Astrocyte (in vitro differentiated cells and primary cell): Measurements from ENCODE around the gene APC2. TPM values are rescaled to one million over a fixed set of nuclear protein-coding genes. Genes with fewer than 3 reads are reported as not detected.

Experiments
- DNase-seq: peaks from one replicate; pipeline ENCODE4 v3.0.0-alpha.2; 2010; ENCODE audit warnings: low read depth
- FAIRE-seq: peaks from 2 replicates; lab custom pipeline; 2011; peaks lifted over from hg19 to GRCh38; lab: Jason Lieb, UNC
- H2AFZ ChIP-seq: 2 replicates; pipeline ENCODE4 v1.6.0; 2012; ENCODE audit warnings: low read depth, low read length, inconsistent platforms
- H3K27ac ChIP-seq: 2 replicates; pipeline ENCODE4 v1.5.1; 2011; ENCODE audit warnings: low read depth, low read length, inconsistent platforms
- H3K27me3 ChIP-seq: 2 replicates; pipeline ENCODE4 v1.6.0; 2011; ENCODE audit warnings: low read length, inconsistent platforms; ENCODE audit not compliant: insufficient read depth
- H3K36me3 ChIP-seq: 2 replicates; pipeline ENCODE4 v1.5.1; 2011; ENCODE audit warnings: low read length, inconsistent platforms; ENCODE audit not compliant: insufficient read depth
- H3K4me1 ChIP-seq: 2 replicates; pipeline ENCODE4 v1.5.1; 2011; ENCODE audit warnings: low read length, inconsistent platforms; ENCODE audit not compliant: insufficient read depth
- H3K4me2 ChIP-seq: 2 replicates; pipeline ENCODE4 v1.6.0; 2012; ENCODE audit warnings: low read length, inconsistent platforms
- H3K4me3 ChIP-seq: 2 replicates; pipeline ENCODE4 v1.5.1; 2011; ENCODE audit warnings: low read depth, mild to moderate bottlenecking, low read length, inconsistent platforms; ENCODE audit not compliant: insufficient read depth
- H3K79me2 ChIP-seq: 2 replicates; pipeline ENCODE4 v1.6.0; 2012; ENCODE audit warnings: mild to moderate bottlenecking, low read length, inconsistent platforms; ENCODE audit not compliant: insufficient read depth
- H3K9ac ChIP-seq: 2 replicates; pipeline ENCODE4 v1.6.0; 2012; ENCODE audit warnings: mild to moderate bottlenecking, low read length, inconsistent platforms
- H3K9me3 ChIP-seq: 2 replicates; pipeline ENCODE4 v1.5.1; 2012; ENCODE audit warnings: low read depth, mild to moderate bottlenecking, low read length, inconsistent platforms; ENCODE audit not compliant: insufficient read depth
- H4K20me1 ChIP-seq: 2 replicates; pipeline ENCODE4 v1.6.0; 2012; ENCODE audit warnings: low read length, inconsistent platforms; ENCODE audit not compliant: insufficient read depth
- H3K27ac Mint-ChIP-seq: one replicate; pipeline ENCODE4 v1.8.0; 2021; ENCODE audit warnings: mild to moderate bottlenecking, mixed read lengths; ENCODE audit not compliant: unreplicated experiment
- H3K27me3 Mint-ChIP-seq: one replicate; pipeline ENCODE4 v1.8.0; 2021; ENCODE audit warnings: low read depth, mixed read lengths; ENCODE audit not compliant: unreplicated experiment
- H3K36me3 Mint-ChIP-seq: one replicate; pipeline ENCODE4 v1.8.0; 2021; ENCODE audit warnings: low read depth, mixed read lengths; ENCODE audit not compliant: unreplicated experiment
- H3K4me1 Mint-ChIP-seq: one replicate; pipeline ENCODE4 v1.8.0; 2021; ENCODE audit warnings: low read depth, mixed read lengths; ENCODE audit not compliant: unreplicated experiment
- H3K4me3 Mint-ChIP-seq: one replicate; pipeline ENCODE4 v1.8.0; 2021; ENCODE audit warnings: mild to moderate bottlenecking, moderate library complexity, mixed read lengths; ENCODE audit not compliant: unreplicated experiment
- H3K9me3 Mint-ChIP-seq: one replicate; pipeline ENCODE4 v1.8.0; 2021; ENCODE audit warnings: mild to moderate bottlenecking, mixed read lengths; ENCODE audit not compliant: unreplicated experiment
- EZH2 ChIP-seq: IDR thresholded peaks from 2 replicates; pipeline ENCODE4 v1.6.1; 2012; ENCODE audit warnings: mild to moderate bottlenecking, low read length, inconsistent platforms; ENCODE audit not compliant: insufficient read depth
- total RNA-seq: library from RNA; stranded (reverse); gene quantifications from 2 replicates; pipeline ENCODE4 v1.2.1, GENCODE V29; 2021
- TF ChIP-seq, protein P1 (sequence below): IDR thresholded peaks from 2 replicates; pipeline ENCODE4 v1.5.1; 2011; ENCODE audit warnings: low read depth, mild to moderate bottlenecking, inconsistent platforms, low read length, moderate library complexity; ENCODE audit not compliant: insufficient read depth

The APC2 gene
- total RNA-seq, 1 donor from 2014 or later: 7.1 TPM

DNA sequence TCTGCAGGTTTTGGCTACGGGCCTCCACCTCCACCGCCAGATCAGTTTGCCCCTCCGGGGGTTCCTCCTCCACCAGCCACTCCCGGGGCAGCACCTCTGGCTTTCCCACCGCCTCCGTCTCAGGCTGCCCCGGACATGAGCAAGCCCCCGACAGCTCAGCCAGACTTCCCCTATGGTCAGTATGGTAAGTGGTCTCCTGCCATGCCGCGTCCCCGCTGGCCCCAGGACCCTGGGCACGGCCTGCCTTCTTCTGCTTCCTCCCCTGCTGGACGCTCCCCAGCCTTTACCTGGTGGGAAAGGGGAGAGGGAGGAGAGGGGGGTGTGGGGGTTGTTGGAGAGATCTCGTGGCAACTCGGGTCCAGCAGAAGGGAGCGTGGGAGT is 17.4 kb upstream of the APC2 start:
- DNase-seq (no peak), FAIRE-seq (no peak)
- Histone ChIP-seq H3K27me3 (no peaks in the 10 kb centered on the region), H3K4me1 (peaks cover 2% of the 10 kb centered on the region), H3K79me2 (peaks cover 34% of the 10 kb centered on the region), H3K9ac (no peak overlapping the region), H4K20me1 (peaks cover 35% of the 10 kb centered on the region), H3K4me2 (no peak overlapping the region), H3K9me3 (no peaks in the 10 kb centered on the region), H2AFZ (no peak overlapping the region), H3K36me3 (peaks cover 10% of the 10 kb centered on the region), H3K27ac (no peak overlapping the region), H3K4me3 (no peak overlapping the region)
- Mint-ChIP-seq H3K4me1 (no peaks in the 10 kb centered on the region), H3K36me3 (peaks cover 6% of the 10 kb centered on the region), H3K4me3 (no peak overlapping the region), H3K27ac (peak overlapping the region; percentile 47), H3K27me3 (no peaks in the 10 kb centered on the region), H3K9me3 (no peaks in the 10 kb centered on the region)
- TF ChIP-seq, protein P1, sequence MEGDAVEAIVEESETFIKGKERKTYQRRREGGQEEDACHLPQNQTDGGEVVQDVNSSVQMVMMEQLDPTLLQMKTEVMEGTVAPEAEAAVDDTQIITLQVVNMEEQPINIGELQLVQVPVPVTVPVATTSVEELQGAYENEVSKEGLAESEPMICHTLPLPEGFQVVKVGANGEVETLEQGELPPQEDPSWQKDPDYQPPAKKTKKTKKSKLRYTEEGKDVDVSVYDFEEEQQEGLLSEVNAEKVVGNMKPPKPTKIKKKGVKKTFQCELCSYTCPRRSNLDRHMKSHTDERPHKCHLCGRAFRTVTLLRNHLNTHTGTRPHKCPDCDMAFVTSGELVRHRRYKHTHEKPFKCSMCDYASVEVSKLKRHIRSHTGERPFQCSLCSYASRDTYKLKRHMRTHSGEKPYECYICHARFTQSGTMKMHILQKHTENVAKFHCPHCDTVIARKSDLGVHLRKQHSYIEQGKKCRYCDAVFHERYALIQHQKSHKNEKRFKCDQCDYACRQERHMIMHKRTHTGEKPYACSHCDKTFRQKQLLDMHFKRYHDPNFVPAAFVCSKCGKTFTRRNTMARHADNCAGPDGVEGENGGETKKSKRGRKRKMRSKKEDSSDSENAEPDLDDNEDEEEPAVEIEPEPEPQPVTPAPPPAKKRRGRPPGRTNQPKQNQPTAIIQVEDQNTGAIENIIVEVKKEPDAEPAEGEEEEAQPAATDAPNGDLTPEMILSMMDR: no peak
- TF ChIP-seq EZH2: no peak

DNA sequence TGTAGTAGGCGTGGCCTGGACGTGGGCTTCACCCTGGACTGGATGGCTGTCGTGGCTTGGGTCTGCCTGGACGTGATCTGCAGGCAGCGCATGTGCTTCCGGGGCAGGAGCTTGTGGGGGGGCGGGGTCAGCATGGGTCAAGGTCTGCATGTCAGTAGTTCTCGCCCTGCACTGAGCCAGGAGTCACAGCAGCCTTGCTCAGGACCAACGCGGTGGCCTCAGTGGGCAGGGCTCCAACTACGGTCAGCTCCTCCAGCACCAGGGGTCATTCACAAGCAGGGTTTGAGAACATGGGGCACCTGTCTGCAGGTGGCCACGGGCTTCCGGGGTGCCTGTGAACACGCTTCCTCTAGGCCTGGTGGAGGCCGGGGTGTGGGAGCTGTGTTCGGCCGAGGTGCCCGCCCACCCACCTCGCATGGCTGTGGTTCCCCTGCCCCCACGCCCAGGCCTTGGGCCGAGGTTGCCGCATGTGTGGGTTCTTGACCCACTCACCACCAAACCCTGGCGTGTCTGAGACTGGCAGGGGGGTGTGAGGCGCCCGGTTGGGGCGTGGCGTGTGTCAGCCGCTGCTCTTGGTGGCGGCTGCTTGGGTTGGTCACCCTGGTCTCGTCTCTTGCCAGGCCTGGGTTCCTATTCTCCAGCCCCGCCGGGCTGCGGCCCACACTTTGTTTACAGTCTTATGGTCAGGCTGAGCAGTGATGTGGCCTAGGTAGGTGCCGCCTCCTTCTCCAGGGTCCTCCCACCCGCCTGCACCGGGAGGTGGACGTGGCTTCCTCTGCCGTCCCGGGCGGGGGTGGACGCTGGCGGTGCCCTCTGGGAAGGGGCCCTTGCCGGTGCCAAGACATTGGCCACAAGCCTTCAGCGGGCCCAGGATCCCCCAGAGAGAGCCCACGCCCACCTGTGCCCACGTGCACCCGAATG is 16.5 kb upstream of the APC2 start:
- no peak for FAIRE-seq

More for the DNA sequence above, 16.5 kb upstream of the APC2 start:
- H3K36me3 Mint-ChIP-seq: peaks cover 3% of the 10 kb centered on the region
- DNase-seq: no peak
- peaks cover 5% of the 10 kb centered on the region for H3K36me3 ChIP-seq
- no peaks in the 10 kb centered on the region for H3K27me3 ChIP-seq
- no peak overlapping the region for H3K27ac ChIP-seq
- H3K4me1 Mint-ChIP-seq: no peaks in the 10 kb centered on the region
- H3K79me2 ChIP-seq: peaks cover 29% of the 10 kb centered on the region
- H3K4me3 Mint-ChIP-seq: no peak overlapping the region
- no peak overlapping the region for H3K4me3 ChIP-seq
- H3K9me3 Mint-ChIP-seq: no peaks in the 10 kb centered on the region
- TF ChIP-seq, protein P1: no peak
- no peak for TF ChIP-seq EZH2
- H3K4me2 ChIP-seq: no peak overlapping the region
- H3K4me1 ChIP-seq: peaks cover 2% of the 10 kb centered on the region
- no peaks in the 10 kb centered on the region for H3K27me3 Mint-ChIP-seq
- H3K27ac Mint-ChIP-seq: no peak overlapping the region
- H2AFZ ChIP-seq: no peak overlapping the region
- H3K9me3 ChIP-seq: no peaks in the 10 kb centered on the region
- peaks cover 34% of the 10 kb centered on the region for H4K20me1 ChIP-seq
- no peak overlapping the region for H3K9ac ChIP-seq
